HG03108 (cell line): ENCODE results near the gene TTLL3.

ENCODE experiments used
- ATAC-seq: cut with Tn5 transposase; IDR thresholded peaks from one replicate; pipeline ENCODE4 v1.9.1; 2021; ENCODE audit warnings: moderate library complexity; ENCODE audit not compliant: unreplicated experiment

Gene TTLL3

GRCh38 chr3:9804996-9805395 lies 5.1 kb upstream of the TTLL3 start:
- ATAC-seq, result no peak

- ATAC-seq, result no peak
Observed at GRCh38 chr3:9806137-9806536, 3.9 kb upstream of the TTLL3 start.

- no peak for ATAC-seq
Observed at GRCh38 chr3:9806688-9807589, 3.1 kb upstream of the TTLL3 start.

GRCh38 chr3:9807981-9808344 lies 2.1 kb upstream of the TTLL3 start:
- ATAC-seq, result no peak

- ATAC-seq, result peak; percentile 44
Observed at GRCh38 chr3:9808345-9809037, 1.6 kb upstream of the TTLL3 start.

GRCh38 chr3:9809239-9809614 lies 835 bp upstream of the TTLL3 start:
- ATAC-seq, result no peak

- ATAC-seq, result no peak
Observed at GRCh38 chr3:9810433-9810770, 340 bp downstream of the TTLL3 start.

- no peak for ATAC-seq
Observed at GRCh38 chr3:9810846-9811245, 784 bp downstream of the TTLL3 start.

- ATAC-seq, result no peak
Observed at GRCh38 chr3:9812870-9813483, 2.9 kb downstream of the TTLL3 start.

- ATAC-seq, result no peak
Observed at GRCh38 chr3:9815986-9816385, 5.9 kb downstream of the TTLL3 start.

GRCh38 chr3:9817436-9817835 lies 7.4 kb downstream of the TTLL3 start:
- ATAC-seq, result no peak

- no peak for ATAC-seq
Observed at GRCh38 chr3:9818666-9819335, 8.7 kb downstream of the TTLL3 start.

- ATAC-seq, result no peak
Observed at GRCh38 chr3:9820543-9820942, 10.5 kb downstream of the TTLL3 start.

GRCh38 chr3:9820946-9821345 lies 10.9 kb downstream of the TTLL3 start:
- no peak for ATAC-seq

- no peak for ATAC-seq
Observed at GRCh38 chr3:9825451-9826040, 15.5 kb downstream of the TTLL3 start.

- no peak for ATAC-seq
Observed at GRCh38 chr3:9826815-9827573, 16.9 kb downstream of the TTLL3 start.

- ATAC-seq, result no peak
Observed at GRCh38 chr3:9828801-9829755, 19.0 kb downstream of the TTLL3 start.

- ATAC-seq, result no peak
Observed at GRCh38 chr3:9831253-9831652, 21.2 kb downstream of the TTLL3 start.

GRCh38 chr3:9833078-9833477 lies 23.0 kb downstream of the TTLL3 start:
- ATAC-seq, result no peak
